Natural killer cell (primary cell): ENCODE measurements around the gene DIRAS1. TPM values are rescaled to one million over a fixed set of nuclear protein-coding genes. Genes with fewer than 3 reads are reported as not detected.
A peak's percentile ranks its signal among the peaks of the same experiment; 100 is the strongest.

ENCODE experiments used
- ATAC-seq, 3 donors: fragments of 150-1000 bp in 2 of 3; fragments of 200-7000 bp in 1 of 3; cut with Tn5 transposase; 1 replicate in 1 of 3; 2 replicates in 2 of 3; pipeline ENCODE4 v1.10.0; 2021; ENCODE audit warnings: mild to moderate bottlenecking in 2 of 3, moderate library complexity in 2 of 3
- DNase-seq, 2 donors: peaks; one replicate each; pipeline versions ENCODE4 v3.0.0 to v3.0.0-alpha.2; 2013 to 2021; ENCODE audit warnings: mixed read lengths in 1 of 2
- H3K27ac ChIP-seq: one replicate; pipeline ENCODE4 v1.5.1; 2013; ENCODE audit warnings: mild to moderate bottlenecking, low read length
- H3K27me3 ChIP-seq: one replicate; pipeline ENCODE4 v1.6.1; 2013; ENCODE audit warnings: low read length; ENCODE audit not compliant: control insufficient read depth, insufficient read depth
- H3K36me3 ChIP-seq: one replicate; pipeline ENCODE4 v1.6.1; 2013; ENCODE audit warnings: low read length; ENCODE audit not compliant: control insufficient read depth, insufficient read depth
- H3K4me1 ChIP-seq: one replicate; pipeline ENCODE4 v1.6.1; 2013; ENCODE audit warnings: low read length; ENCODE audit not compliant: control insufficient read depth, insufficient read depth
- H3K4me3 ChIP-seq: one replicate; pipeline ENCODE4 v1.5.1; 2013; ENCODE audit warnings: low read length
- H3K9me3 ChIP-seq: one replicate; pipeline ENCODE4 v1.6.1; 2013; ENCODE audit warnings: low read length; ENCODE audit not compliant: control insufficient read depth, insufficient read depth
- H3K27ac Mint-ChIP-seq, 2 donors: one replicate each; pipeline ENCODE4 v1.8.0; 2022; ENCODE audit warnings: mild to moderate bottlenecking in 2 of 2, mixed read lengths in 2 of 2, moderate library complexity in 1 of 2
- H3K27me3 Mint-ChIP-seq, 2 donors: one replicate each; pipeline ENCODE4 v1.8.0; 2022; ENCODE audit warnings: low read depth in 2 of 2, mixed read lengths in 2 of 2
- H3K36me3 Mint-ChIP-seq: one replicate; pipeline ENCODE4 v1.8.0; 2022; ENCODE audit warnings: mixed read lengths
- H3K4me1 Mint-ChIP-seq, 2 donors: one replicate each; pipeline ENCODE4 v1.8.0; 2022; ENCODE audit warnings: mixed read lengths in 2 of 2
- H3K4me3 Mint-ChIP-seq: one replicate; pipeline ENCODE4 v1.8.0; 2022; ENCODE audit warnings: mild to moderate bottlenecking, moderate library complexity, mixed read lengths
- H3K9me3 Mint-ChIP-seq, 2 donors: one replicate each; pipeline ENCODE4 v1.8.0; 2022; ENCODE audit warnings: mixed read lengths in 2 of 2
- WGBS: methylation state at CpG from one replicate; pipeline ENCODE4 v1.1.7; 2013; ENCODE audit warnings: missing lambda C conversion rate; ENCODE audit not compliant: insufficient coverage; 5-methylcytosine and 5-hydroxymethylcytosine counted together
- intact Hi-C: fragments of 100-400 bp; cut with micrococcal nuclease; formaldehyde crosslinking; loops from one replicate; pipeline ENCODE4 v1.14.2; 2022
- total RNA-seq, 4 donors: library from RNA; stranded (reverse); fragments of 120-200 nt in 1 of 4; gene quantifications; one replicate each; pipeline versions ENCODE4 v1.2.3 to v1.2.4, GENCODE V29; 2013 to 2022
- TF ChIP-seq, protein P1 (sequence below): fragments of 200-600 bp; IDR thresholded peaks from one replicate; pipeline ENCODE4 v1.8.0; 2022; ENCODE audit warnings: antibody characterized with exemption

The DIRAS1 gene
- total RNA-seq, 3 donors from 2014 or later (not counting 1 experiment from before 2014, with no cell fraction given): 0.12 to 0.48 (median 0.18) TPM

DNA sequence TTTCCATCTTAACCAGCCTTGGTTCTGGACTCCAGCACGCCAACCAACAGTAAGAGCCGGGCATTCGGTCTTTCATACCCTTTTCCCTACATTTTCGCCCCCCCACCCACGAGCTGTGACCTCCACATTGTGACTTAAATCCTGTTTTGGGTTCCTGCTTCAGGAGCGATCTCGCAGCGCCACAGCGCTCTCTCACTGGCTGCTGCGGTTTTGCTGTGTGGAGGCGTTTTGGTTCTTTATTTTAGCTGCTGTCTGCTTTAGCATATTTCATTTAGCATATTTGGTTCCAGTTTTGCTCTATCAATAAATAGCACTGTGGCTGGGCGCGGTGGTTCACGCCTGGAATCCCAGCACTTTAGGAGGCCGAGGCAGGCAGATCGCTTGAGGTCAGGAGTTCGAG is 38.2 kb upstream of the DIRAS1 start:
- 88% methylated on average over 17 of the region's 17 CpGs for WGBS
- DNase-seq: no peak
- H3K36me3 Mint-ChIP-seq: no peaks in the 10 kb centered on the region
- TF ChIP-seq, protein P1, sequence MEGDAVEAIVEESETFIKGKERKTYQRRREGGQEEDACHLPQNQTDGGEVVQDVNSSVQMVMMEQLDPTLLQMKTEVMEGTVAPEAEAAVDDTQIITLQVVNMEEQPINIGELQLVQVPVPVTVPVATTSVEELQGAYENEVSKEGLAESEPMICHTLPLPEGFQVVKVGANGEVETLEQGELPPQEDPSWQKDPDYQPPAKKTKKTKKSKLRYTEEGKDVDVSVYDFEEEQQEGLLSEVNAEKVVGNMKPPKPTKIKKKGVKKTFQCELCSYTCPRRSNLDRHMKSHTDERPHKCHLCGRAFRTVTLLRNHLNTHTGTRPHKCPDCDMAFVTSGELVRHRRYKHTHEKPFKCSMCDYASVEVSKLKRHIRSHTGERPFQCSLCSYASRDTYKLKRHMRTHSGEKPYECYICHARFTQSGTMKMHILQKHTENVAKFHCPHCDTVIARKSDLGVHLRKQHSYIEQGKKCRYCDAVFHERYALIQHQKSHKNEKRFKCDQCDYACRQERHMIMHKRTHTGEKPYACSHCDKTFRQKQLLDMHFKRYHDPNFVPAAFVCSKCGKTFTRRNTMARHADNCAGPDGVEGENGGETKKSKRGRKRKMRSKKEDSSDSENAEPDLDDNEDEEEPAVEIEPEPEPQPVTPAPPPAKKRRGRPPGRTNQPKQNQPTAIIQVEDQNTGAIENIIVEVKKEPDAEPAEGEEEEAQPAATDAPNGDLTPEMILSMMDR: no peak
- H3K4me3 ChIP-seq: no peak overlapping the region
- H3K27me3 ChIP-seq: no peaks in the 10 kb centered on the region
- H3K4me3 Mint-ChIP-seq: no peak overlapping the region
- H3K9me3 Mint-ChIP-seq: no peaks in the 10 kb centered on the region
- peaks cover 52% of the 10 kb centered on the region for H3K36me3 ChIP-seq
- H3K9me3 ChIP-seq: no peaks in the 10 kb centered on the region
- no peak overlapping the region for H3K27ac ChIP-seq
- no peaks in the 10 kb centered on the region for H3K4me1 Mint-ChIP-seq
- no peak for ATAC-seq
- no peaks in the 10 kb centered on the region for H3K27me3 Mint-ChIP-seq
- H3K27ac Mint-ChIP-seq: no peak overlapping the region
- no peaks in the 10 kb centered on the region for H3K4me1 ChIP-seq
- intact Hi-C loops: no loop called here

- Histone ChIP-seq H3K27ac (no peak overlapping the region), H3K4me3 (no peak overlapping the region), H3K36me3 (peaks cover 53% of the 10 kb centered on the region), H3K9me3 (no peaks in the 10 kb centered on the region), H3K27me3 (no peaks in the 10 kb centered on the region), H3K4me1 (no peaks in the 10 kb centered on the region)
- Mint-ChIP-seq H3K4me1 (no peaks in the 10 kb centered on the region), H3K4me3 (no peak overlapping the region), H3K9me3 (no peaks in the 10 kb centered on the region), H3K27me3 (no peaks in the 10 kb centered on the region), H3K27ac (no peak overlapping the region), H3K36me3 (no peaks in the 10 kb centered on the region)
- DNase-seq (peak in 1 of 2 donors; percentile 12), ATAC-seq (no peak)
- WGBS: 83% methylated on average over 17 of the region's 17 CpGs
- TF ChIP-seq, protein P1: no peak
- intact Hi-C loops: no loop called here
These were observed 37.6 kb upstream of the DIRAS1 start for GRCh38 chr19:2758601-2759313.

DNA sequence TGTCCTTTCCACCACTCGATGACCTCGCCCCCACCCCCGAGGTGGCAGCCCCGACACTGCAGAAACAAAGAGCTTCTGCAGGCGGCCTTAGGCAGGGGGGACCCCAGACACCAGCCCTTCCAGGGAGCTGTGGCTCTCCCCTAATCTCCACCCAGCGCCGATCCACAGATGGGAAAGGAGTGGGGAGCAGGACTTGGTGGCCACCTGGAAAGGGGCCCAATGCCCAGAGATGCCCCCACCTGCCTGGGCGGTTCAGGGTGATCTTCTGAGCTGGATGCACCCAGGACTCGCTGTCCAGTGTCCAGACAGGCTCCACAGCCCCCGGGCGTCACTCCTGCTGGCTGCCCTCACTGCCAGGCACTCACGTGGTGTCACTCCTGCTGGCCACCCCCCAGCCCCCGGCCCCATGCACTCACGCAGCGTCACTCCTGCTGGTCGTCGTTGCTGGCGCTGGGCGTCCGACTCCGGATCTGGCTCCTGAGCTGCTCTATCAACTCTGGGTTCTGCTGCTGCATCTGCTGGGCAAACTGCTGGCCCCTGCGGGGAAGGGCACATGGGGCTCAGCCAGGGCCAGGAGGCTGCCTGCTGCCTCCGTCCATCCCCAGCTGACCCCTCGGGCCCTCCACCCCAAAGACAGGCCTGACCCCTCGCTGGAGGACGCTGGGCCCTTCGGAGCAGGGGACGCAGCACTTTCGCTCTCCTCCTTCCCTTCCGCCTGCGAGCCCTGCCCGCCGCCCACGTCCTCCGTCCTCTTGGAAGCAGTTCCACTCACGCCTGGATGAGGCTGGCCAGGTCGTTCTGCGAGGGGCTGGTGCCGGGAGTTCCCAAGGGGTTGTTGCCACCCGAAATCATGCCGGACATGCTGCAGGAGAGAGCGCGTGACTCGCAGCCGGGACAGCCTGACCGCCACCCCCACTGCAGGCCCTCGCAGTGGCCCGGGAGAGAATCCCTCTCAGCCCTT is 36.0 kb upstream of the DIRAS1 start:
- TF ChIP-seq, protein P1: no peak
- H3K36me3 ChIP-seq: peaks cover 38% of the 10 kb centered on the region
- ATAC-seq: no peak
- H3K27me3 ChIP-seq: no peaks in the 10 kb centered on the region
- Mint-ChIP-seq H3K4me1 (no peaks in the 10 kb centered on the region), H3K36me3 (no peaks in the 10 kb centered on the region), H3K9me3 (no peaks in the 10 kb centered on the region), H3K4me3 (no peak overlapping the region), H3K27me3 (no peaks in the 10 kb centered on the region), H3K27ac (no peak overlapping the region)
- no peaks in the 10 kb centered on the region for H3K4me1 ChIP-seq
- WGBS: 95% methylated on average over 48 of the region's 48 CpGs
- no peak overlapping the region for H3K27ac ChIP-seq
- intact Hi-C loops: no loop called here
- DNase-seq: no peak
- H3K9me3 ChIP-seq: no peaks in the 10 kb centered on the region
- H3K4me3 ChIP-seq: no peak overlapping the region
